ENCODE data around the gene TARDBP.

The TARDBP gene

GRCh38 chr1:11024154-11024873 lies 11.9 kb downstream of the TARDBP start:
- no peak overlapping the region for H3K27ac ChIP-seq
- TF ChIP-seq, protein P1, sequence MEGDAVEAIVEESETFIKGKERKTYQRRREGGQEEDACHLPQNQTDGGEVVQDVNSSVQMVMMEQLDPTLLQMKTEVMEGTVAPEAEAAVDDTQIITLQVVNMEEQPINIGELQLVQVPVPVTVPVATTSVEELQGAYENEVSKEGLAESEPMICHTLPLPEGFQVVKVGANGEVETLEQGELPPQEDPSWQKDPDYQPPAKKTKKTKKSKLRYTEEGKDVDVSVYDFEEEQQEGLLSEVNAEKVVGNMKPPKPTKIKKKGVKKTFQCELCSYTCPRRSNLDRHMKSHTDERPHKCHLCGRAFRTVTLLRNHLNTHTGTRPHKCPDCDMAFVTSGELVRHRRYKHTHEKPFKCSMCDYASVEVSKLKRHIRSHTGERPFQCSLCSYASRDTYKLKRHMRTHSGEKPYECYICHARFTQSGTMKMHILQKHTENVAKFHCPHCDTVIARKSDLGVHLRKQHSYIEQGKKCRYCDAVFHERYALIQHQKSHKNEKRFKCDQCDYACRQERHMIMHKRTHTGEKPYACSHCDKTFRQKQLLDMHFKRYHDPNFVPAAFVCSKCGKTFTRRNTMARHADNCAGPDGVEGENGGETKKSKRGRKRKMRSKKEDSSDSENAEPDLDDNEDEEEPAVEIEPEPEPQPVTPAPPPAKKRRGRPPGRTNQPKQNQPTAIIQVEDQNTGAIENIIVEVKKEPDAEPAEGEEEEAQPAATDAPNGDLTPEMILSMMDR (conservative IDR thresholded peaks at IDR 0.05; ENCODE audit: low read depth), result no peak
- ChIA-PET POLR2A (ENCODE audit: low non-redundant PET) (no interaction called here), CTCF (no interaction called here)
- no peak for DNase-seq (ENCODE audit: low spot score)

DNA sequence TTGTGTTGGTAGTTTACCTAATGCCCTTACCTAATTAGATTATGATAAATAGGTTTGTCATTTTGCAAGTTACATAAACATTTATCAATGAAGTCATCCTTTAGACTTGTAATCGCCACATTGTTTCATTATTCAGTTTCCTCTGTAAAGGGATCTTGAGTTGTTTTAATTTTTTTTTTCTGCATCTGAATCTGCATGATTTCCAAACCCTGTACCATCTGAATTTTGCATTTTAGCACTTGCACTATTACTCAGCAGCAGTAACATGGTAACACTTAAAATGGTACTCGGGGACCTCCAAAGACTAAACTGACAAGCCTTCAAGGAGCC lies 12.4 kb downstream of the TARDBP start:
- POLR2A ChIA-PET (ENCODE audit: low non-redundant PET), result no interaction called here
- CTCF ChIA-PET, result no interaction called here
- TF ChIP-seq, protein P1 (conservative IDR thresholded peaks at IDR 0.05; ENCODE audit: low read depth), result no peak
- DNase-seq (ENCODE audit: low spot score), result no peak
- H3K27ac ChIP-seq, result no peak overlapping the region

- H3K27ac ChIP-seq, result no peak overlapping the region
- DNase-seq (ENCODE audit: low spot score), result no peak
- POLR2A ChIA-PET (ENCODE audit: low non-redundant PET), result no interaction called here
- TF ChIP-seq, protein P1 (conservative IDR thresholded peaks at IDR 0.05; ENCODE audit: low read depth), result no peak
- CTCF ChIA-PET, result no interaction called here
Measured at GRCh38 chr1:11025618-11026017, 13.2 kb downstream of the TARDBP start.

- H3K27ac ChIP-seq, result no peak overlapping the region
- TF ChIP-seq, protein P1 (conservative IDR thresholded peaks at IDR 0.05; ENCODE audit: low read depth), result no peak
- ChIA-PET POLR2A (ENCODE audit: low non-redundant PET) (no interaction called here), CTCF (no interaction called here)
- DNase-seq (ENCODE audit: low spot score), result peak; percentile 23
Measured at GRCh38 chr1:11026052-11026451, 13.6 kb downstream of the TARDBP start.

- ChIA-PET POLR2A (ENCODE audit: low non-redundant PET) (no interaction called here), CTCF (interaction anchor here (1.6 kb wide), 1 partner anchor 11 kb away, joined by 6 read pairs; no protein-coding TSS in a partner anchor)
- TF ChIP-seq, protein P1 (conservative IDR thresholded peaks at IDR 0.05; ENCODE audit: low read depth), result no peak
- H3K27ac ChIP-seq, result no peak overlapping the region
- no peak for DNase-seq (ENCODE audit: low spot score)
Measured at GRCh38 chr1:11026903-11027302, 14.4 kb downstream of the TARDBP start.

GRCh38 chr1:11027316-11027715 lies 14.9 kb downstream of the TARDBP start:
- no peak overlapping the region for H3K27ac ChIP-seq
- ChIA-PET CTCF (interaction anchor here (1.6 kb wide), 1 partner anchor 10 kb away, joined by 6 read pairs; no protein-coding TSS in a partner anchor), POLR2A (ENCODE audit: low non-redundant PET) (no interaction called here)
- TF ChIP-seq, protein P1 (conservative IDR thresholded peaks at IDR 0.05; ENCODE audit: low read depth), result no peak
- DNase-seq (ENCODE audit: low spot score), result no peak

Measured in RWPE1 (cell line).